ENCODE data around the gene ZNF154.

Gene ZNF154

GRCh38 chr19:57672466-57672865 is 36.5 kb downstream of the ZNF154 start:
- no peak for FAIRE-seq

GRCh38 chr19:57671124-57671895 is 37.7 kb downstream of the ZNF154 start:
- no peak for FAIRE-seq

- no peak for FAIRE-seq
Observed at GRCh38 chr19:57668635-57669034, 40.4 kb downstream of the ZNF154 start, which contains the start of gene ZSCAN4. Gene ZSCAN4, plus strand, starts transcription at chr19:57668935. Its CDS starts 7,211 bp downstream, at chr19:57676146.

- FAIRE-seq: no peak
Observed at GRCh38 chr19:57667228-57667627, 41.8 kb downstream of the ZNF154 start.

- FAIRE-seq: no peak
Observed at GRCh38 chr19:57665261-57665806, 43.7 kb downstream of the ZNF154 start.

GRCh38 chr19:57664269-57665127 is 44.5 kb downstream of the ZNF154 start:
- no peak for FAIRE-seq

GRCh38 chr19:57656346-57656745 is 52.7 kb downstream of the ZNF154 start:
- FAIRE-seq: no peak

- no peak for FAIRE-seq
Observed at GRCh38 chr19:57655443-57655842, 53.6 kb downstream of the ZNF154 start.

- no peak for FAIRE-seq
Observed at GRCh38 chr19:57653689-57654088, 55.3 kb downstream of the ZNF154 start.

- no peak for FAIRE-seq
Observed at GRCh38 chr19:57651654-57651996, 57.4 kb downstream of the ZNF154 start.

GRCh38 chr19:57648331-57649003 is 60.5 kb downstream of the ZNF154 start:
- FAIRE-seq: no peak

Data from A204.1 (cell line).